NCI-H2196 (cell line): ENCODE results near the gene NPAS3.

Source experiments
- DNase-seq: peaks from one replicate; lab custom pipeline; 2025; ENCODE audit not compliant: unreplicated experiment; lab: John Stamatoyannopoulos, UW

Gene NPAS3

DNA sequence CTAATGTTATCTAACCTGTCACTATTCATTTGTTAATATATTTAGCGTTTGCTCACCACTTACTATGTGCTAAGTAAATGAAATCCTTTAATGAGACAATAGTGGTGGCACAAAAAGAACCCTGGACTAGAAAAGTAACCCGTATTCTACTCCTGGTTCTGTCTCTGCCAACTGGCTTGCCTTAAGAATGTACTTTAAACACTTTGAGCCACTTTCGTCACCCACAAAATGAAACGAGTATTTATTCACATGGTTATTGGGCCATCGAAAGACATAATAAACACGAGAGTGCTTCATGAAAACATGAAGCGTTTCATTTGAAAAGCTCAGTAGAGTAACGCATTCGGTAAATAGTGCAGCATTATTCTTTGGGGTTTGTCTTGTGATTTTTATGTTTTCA is 757.5 kb downstream of the NPAS3 start:
- no peak for DNase-seq

DNA sequence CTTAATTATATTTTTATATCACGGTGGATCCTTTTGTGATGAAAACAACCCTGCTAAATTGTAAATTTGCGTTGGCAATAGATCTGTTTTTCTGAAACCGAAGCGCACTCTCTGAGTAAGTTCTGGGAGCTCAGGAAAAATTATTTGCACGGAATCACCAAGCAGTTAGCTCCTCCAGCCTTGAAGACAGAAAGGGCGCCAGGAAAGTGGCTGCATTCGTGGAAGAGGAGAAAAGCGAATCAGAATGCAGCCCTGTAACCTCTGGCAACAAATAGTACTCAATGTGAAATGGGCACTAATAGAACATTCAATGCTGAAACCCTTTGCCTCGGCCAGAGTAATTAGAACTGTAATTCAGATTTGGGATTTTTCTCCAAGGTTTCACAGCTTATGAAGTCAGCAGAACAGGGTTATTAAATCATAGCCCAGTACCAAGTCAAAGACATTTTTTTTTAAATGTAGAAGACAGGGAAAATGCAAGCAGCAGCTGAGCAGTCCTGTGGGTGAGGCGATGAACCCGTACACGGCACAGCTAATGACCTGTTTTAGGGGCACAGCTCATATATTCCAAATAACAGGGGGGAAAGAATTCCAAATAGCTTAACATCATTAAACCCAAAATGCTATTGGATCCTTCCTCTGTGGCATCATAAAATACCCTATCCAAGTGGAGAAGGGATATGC is 760.8 kb downstream of the NPAS3 start:
- DNase-seq: no peak

DNA sequence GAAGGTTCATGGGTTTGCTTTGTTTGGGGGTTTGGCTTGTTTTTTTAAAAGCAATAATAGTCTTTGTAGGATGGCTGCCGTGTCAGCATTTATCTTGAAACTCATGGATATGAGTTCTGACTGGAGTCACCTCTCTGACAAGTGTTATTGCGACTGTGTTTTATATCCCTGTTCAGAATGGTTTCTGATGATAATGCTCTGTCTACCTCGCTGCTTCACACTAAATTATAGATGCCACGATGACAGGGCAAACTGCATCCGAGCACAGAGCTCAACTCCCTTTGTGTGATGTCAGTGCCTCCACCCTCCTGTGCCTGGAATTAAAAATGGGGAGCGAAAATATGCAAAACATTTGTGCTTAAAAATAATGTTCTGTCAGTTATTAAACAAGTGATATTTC is 761.4 kb downstream of the NPAS3 start:
- DNase-seq: no peak

DNA sequence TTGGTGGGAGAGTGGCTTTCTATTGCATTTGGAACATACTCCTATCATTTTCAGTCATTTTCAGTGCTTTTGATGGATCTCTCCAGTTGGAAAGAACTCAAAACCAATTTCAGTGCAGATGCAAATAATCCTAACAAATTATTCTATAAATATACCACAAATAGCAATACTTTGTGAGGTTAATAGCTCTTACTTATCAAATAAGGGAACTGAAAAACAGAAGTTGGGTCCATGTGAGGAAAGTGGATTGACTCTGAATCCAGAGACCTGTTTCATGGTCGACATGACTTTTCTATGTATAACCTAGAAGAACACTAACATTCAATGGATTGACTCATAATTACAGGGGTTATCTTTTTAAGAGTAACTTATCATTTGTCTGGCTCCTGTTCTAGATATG is 763.6 kb downstream of the NPAS3 start:
- no peak for DNase-seq

DNA sequence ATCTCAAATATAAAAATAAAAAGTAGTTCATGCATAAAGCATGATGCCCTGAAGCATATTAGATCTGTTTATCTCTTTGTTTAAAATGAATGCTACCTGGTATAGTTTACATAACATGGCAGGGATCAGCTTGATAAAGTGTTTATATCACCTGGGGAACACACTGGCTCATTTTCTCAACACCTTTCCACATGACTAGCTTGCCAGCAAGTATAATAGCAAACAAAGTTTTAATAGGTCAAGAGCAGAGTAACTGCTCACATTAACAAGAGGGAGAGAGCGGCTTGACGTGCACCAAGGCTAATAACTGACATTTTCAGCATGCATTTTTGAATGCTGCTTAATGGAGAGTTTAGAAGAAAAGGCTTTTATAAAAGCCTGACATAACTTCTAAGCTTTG is 765.8 kb downstream of the NPAS3 start:
- peak; percentile 34 for DNase-seq

DNA sequence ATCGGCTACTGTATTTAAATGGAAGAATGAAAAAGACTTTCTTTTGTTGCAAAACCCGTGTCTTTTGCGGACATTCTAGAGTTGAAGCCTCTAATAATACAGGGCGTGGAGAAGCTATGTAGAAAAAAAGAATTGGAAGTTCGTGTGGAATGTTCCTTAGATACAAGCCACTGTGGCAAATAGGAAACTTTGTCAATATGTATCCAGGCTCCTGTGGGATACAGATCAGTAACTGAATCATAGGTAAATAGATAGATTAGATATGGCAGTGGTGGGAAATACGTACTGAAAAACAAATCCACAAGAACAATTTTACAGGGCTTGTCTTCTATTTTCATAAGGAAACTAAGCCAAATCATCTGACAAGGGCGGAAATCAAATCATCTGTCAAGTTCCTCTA is 766.8 kb downstream of the NPAS3 start:
- no peak for DNase-seq

DNA sequence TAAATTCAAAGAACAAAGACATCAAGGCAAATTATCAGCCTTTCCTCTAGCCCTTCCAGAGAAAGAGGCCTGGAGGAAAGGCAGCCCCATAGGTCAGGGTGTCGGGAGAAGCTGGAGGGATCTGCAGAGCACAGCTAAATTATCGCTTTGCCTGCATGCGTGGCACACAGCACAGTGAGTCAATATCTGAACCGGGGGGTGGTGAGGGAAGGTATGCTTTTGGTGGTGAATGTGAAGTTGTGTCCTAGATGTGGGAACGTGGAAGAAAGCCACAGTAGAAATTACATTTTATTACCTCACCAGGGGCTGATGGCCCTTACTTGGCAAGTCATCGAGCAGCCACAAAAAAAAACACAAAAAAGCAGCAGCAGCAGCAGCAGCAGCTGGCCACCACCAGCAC is 769.0 kb downstream of the NPAS3 start:
- no peak for DNase-seq

DNA sequence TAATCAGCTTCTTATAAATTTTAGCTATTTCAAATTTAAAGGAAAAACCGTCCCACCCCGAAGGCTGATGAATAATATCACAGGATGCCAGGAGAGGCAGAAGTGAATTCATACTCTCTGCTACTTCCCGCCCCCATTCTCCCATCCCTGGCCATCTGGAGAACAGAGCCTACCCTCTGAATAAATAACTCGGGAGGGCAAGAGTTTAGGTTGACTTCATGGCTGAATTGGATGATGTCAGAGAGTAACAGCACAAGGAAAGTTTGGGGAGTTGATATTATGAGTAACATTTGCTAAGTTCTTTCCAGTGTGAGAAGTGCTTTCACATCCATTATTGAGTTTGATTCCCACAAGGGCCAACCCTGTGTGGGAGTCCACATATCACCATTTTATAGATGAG is 770.6 kb downstream of the NPAS3 start:
- DNase-seq: no peak

DNA sequence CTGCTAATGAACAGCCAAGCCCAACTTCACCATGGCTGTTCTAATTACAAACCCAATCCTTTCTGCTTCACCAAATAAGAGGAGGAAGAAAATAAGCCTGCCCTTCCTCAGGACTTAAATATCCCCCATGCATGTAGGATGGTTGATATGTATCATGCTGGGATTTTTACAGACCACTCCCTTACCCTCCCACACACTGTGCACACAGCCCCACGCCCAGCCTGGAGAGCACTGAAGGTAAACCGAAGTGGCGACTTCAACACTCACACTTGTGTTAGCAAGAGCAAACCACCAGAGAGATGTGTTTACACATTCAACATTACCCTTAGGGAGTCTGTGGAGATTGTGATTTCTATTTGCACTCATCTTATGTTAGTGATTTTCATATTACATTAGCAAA is 771.0 kb downstream of the NPAS3 start:
- no peak for DNase-seq

DNA sequence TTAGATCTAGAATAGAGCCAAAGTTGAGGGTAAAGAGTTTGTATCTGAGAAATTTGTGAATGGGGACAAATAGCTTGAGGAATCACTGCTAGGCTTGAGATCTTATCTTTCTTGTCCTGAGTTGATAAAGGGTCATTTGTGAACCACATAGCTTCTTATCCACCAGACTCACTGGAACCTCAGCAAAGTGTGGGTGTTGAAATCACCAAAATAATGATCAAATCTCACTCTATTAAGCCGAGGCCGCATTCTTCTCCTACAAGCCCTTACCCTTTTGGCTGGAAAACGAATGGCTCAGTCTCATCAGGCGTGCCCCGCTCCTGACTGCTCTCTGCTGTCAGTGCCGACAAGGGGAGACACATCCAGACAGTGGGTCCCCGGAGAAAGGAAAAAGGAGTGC is 771.6 kb downstream of the NPAS3 start:
- no peak for DNase-seq

DNA sequence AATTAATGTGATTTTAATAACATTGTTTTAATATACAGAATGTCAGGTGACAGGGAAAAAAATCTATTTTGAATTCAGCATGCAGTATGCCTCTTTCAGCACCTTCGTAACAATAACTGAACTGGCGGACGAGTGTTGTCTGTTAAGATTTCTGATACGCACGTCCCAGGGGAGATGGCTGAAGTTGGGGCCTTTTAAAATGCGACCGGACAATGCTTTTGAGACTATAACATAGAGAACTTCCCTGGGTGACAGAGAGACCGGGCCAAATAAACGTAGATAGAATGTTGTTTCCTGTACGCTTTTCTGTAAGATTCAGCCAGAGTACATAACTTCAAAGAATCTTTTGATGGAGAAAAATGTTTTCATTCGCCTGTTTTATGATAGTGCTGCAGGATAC is 772.5 kb downstream of the NPAS3 start:
- DNase-seq: no peak

DNA sequence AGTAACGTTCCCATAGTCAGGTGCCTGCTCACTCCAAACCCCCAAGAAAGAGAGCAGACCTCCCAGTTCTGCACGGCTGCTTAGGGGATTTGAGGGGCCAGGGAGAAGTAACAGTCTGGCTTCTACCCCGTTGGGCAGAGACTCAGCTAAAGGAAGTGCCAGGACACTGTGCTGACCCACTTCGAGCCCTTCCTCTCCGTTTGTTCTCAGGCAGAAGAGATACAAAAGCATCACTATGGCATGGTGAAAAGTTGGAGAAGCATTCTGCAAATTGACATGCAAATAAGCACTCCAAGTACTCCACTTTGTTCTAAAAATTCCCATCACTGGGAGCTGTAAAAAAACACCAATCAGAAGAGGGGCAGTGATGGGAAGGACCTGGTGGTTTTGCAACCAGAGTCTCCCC is 773.1 kb downstream of the NPAS3 start:
- no peak for DNase-seq

DNA sequence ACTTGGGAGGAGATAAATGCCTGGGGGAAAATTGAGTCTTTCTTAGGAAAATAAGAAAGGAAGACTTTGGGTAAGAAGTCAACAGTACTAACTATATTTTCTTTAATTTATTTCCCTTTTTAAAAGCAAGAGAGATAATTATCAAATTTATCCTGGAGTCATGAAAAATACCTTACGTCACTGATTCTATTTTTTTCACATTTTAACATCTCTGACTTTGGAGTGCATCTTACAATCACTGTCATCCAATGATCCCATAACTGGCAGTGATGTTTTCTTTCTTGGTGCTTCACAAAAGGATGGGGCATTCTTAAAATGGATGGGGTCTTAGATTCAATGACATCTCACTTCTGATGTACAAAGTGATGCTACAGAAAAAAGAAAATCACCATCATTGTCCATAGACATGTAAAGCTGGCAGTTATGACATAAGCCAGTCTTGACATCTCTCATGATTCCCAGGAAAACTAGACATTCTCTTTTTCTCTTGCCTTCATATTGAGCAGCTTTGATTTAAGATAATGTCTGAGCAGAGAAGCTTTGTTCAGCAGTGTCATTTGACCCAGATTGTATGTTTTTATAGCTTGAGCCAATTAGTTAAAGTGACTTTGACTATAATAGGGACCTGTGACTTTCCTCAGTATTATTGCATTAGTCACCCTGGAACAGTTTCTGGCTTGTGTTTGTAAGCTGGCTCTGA is 776.0 kb downstream of the NPAS3 start:
- DNase-seq: no peak

DNA sequence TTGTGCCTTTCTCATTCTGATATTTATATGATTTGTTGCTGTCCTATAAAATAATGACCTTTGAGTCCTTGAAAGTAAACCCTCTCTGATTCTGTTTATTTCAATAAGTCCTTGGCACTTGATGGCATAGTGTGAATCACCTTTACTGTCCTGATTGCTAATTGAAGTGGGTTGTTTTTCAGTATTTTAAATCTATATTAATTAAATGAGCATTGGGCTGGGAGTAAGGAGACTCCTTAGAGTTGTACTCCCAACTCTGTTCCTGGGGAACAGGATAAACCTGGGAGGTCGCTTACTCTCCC is 776.5 kb downstream of the NPAS3 start:
- DNase-seq: no peak

DNA sequence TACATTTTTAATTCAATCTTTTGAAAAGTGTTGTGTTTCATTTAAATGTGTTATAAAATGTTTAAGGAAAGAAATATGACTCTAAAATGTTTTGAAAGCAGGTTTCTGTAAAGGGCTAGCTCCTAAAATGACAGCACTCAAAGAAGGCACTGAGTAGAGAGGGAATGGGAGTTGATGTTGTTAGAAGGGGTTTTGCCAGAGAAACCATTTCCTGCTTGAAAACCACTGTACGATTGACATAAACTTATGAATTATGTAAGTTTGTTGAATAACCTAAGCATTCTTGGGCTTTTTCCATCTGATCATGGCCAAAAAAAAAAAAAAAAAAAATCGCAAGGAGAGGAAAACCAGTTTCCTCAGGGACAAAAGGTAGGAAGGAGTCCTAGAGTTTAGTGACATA is 778.2 kb downstream of the NPAS3 start:
- no peak for DNase-seq

DNA sequence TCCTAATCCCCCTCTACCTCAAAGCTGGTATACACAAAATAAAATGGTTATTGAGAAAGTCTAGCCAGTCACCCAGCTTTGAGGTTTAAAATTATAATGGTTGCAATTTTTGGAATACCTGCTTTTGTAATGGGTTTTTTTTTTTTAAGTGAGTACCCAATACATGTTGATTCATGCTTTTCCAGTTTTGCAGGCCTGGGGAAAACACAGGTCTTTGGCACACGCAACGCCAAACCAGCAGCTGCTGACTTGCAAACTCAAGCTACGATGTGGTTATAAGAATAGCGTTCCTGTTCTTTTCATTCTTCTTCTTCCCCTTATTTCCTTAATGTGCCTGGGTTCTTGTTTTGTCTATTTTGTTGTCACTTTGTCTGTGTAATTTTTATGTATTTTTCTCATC is 779.2 kb downstream of the NPAS3 start:
- no peak for DNase-seq

DNA sequence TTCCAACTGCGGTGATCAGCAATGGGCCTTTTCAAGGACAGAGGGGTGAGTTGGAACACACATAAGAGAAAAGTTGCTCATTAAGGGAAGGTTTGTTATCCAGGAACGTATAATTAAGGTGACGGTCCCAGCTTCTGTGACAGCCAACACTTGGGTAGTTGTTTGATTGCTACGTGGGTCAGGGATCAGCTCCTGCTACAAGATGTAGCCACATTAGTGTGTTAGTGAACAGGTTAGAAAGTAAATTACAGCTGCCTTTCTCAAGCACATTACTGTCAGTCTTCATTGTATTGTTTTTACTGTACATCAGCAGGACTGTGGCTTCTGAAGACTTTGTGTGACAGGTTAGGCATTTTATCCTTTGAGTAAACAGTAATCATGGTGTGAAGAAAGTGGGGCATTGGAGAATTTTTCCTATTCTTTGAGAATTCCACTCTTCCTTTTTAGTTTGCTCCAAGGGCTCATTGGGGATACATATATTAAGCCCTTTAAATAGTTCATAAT is 781.7 kb downstream of the NPAS3 start:
- no peak for DNase-seq

DNA sequence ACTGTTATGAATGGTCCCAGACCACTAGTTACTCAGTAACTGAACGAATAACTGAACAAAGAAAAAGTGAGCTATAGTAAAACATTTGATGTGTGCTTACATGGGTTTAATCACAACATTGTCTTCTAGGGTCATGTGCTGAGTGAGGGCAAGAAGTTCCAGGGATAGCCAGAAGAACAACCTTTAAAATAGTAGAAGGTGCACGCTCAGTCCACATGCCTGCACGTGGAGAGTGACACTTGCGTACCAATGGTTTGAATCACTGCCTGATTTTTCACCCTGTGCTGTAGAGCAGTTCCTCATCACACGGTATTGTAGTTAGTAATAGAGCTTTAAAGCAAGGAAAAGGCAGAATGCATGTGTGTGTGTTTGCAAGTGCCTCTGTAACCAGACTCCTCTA is 788.0 kb downstream of the NPAS3 start:
- no peak for DNase-seq

DNA sequence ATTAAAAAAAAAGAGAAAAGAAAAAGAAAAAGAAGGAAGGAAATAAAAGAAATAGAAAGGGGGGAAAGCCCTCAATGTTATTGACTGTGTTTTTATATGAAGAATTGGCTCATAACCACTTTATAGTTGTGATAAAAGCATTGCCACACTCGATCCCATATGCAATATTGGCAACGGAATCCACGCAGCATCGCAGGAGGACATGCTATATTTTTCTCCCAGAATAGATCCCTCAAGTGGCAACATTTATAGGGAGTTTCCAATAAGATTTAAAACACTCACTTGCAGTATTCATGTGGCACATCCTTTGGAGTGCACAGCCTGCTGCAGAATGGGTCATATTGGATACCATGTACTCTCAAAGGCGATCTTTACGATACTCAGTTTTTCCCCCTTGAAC is 788.9 kb downstream of the NPAS3 start:
- no peak for DNase-seq

DNA sequence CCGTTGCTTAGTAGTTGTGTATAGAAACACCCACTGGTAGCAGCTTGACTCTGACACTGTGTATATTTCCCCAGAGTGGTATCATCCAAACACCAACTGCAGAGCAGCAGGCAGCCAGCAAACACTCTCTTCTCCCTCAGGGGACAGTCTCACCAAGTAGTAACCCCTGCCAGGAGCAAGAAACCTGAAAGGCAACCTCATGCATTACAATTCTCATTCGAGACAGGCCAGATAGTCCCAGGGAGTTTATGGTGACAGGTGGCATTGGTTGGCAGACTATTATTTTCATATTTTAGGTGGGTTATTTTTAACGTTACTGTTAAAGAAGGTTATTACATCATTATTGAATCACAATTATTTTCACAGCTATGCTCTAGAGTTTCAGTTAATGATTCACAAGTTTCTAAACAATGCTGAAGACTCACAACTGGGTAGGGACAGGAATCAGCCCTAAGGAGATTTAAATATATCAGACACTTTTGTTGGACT is 789.4 kb downstream of the NPAS3 start:
- DNase-seq: no peak

DNA sequence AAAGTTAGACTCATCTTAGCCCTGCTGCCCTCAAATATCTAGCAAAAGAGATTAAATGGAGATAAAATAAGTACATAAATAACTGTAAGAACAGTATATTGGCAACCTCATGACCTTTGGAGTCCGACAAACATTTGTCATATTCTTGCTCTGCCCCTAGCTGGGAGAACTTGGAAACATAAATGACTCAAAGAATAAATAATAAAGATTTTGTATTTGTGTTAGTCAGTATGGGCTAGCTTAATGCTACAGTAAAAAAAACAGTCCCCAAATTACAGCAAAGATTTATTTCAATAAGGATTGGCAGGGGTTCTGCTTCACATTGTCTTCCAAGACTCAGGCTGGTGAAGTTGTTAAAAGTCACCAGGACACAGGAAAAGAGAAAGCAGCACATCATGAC is 791.5 kb downstream of the NPAS3 start:
- no peak for DNase-seq

DNA sequence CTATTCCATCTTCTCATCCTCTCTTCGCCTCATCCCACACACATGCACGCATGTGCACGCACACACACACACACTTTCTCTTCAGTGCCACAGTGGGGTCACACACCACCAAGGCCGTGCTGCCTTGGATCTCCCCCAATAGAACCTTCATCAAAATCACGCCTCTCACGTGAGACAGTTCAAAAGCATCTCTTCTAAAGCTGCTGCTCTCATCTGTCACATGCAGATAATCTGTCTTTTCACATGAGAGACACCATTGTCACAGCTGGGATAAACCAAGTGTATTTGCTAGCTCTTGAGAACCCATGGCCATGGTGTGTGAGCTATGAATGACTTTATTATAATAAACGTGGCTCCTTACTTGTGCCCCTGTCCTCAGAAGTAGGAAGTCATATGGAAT is 793.5 kb downstream of the NPAS3 start:
- no peak for DNase-seq

DNA sequence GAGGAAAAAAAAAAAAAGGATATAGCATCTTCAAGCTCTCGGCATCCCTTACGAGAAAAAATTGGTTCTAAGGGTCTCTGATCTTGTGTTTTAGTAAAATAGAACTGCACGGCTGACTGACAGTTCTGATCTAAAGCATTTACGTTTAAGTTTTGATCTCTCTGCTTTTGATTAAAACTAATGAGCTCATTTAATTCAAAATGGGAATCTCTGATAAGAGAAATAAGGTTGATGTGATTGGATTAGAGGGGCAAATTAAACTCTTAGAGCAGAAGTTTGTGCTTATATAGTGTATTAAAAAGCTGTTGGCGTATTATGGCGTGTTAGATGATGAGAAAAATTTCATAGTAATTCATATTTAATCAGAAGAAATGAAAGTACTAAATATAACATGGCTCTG is 794.6 kb downstream of the NPAS3 start:
- no peak for DNase-seq
